GM23338 (cell line): ENCODE results near the gene CTDSPL.

Experiments
- CREB1 ChIP-seq: fragments of 250-450 bp; sonication (Bioruptor Pico); IDR thresholded peaks from 2 replicates; pipeline ENCODE4 v1.5.0; 2020; ENCODE audit warnings: low read depth, mild to moderate bottlenecking, moderate library complexity
- CTCF ChIP-seq, 2 experiments: fragments of 200-600 bp in 1 of 2; sonication (generic) in 1 of 2; conservative IDR thresholded peaks; 2 replicates each; pipeline versions ENCODE4 v1.5.1 to v1.6.1; 2016 to 2017; ENCODE audit warnings: antibody characterized with exemption in 2 of 2, low read depth in 2 of 2, mild to moderate bottlenecking in 2 of 2, moderate library complexity in 1 of 2
- ETS1 ChIP-seq: IDR thresholded peaks from 2 replicates; pipeline ENCODE4 v1.6.1; 2016; ENCODE audit warnings: antibody characterized with exemption
- EZH2 ChIP-seq: fragments of 200-600 bp; sonication (generic); IDR thresholded peaks from one replicate; pipeline ENCODE4 v1.8.0; 2017; ENCODE audit warnings: antibody characterized with exemption, mild to moderate bottlenecking, low read depth; ENCODE audit not compliant: unreplicated experiment
- EZH2phosphoT487 ChIP-seq: fragments of 200-600 bp; sonication (generic); IDR thresholded peaks from one replicate; pipeline ENCODE4 v1.8.1; 2018; ENCODE audit warnings: antibody characterized with exemption; ENCODE audit not compliant: unreplicated experiment
- JUNB ChIP-seq: IDR thresholded peaks from one replicate; pipeline ENCODE4 v1.6.1; 2016; ENCODE audit warnings: antibody characterized with exemption; ENCODE audit not compliant: unreplicated experiment
- NANOG ChIP-seq: IDR thresholded peaks from 2 replicates; pipeline ENCODE4 v1.6.1; 2016; ENCODE audit warnings: antibody characterized with exemption, borderline replicate concordance
- POLR2AphosphoS5 ChIP-seq: IDR thresholded peaks from 2 replicates; pipeline ENCODE4 v1.6.1; 2016; ENCODE audit warnings: antibody characterized with exemption, low read depth
- REST ChIP-seq: IDR thresholded peaks from one replicate; pipeline ENCODE4 v1.6.1; 2018; ENCODE audit warnings: antibody characterized with exemption; ENCODE audit not compliant: unreplicated experiment
- STAT1 ChIP-seq: IDR thresholded peaks from one replicate; pipeline ENCODE4 v1.6.1; 2016; ENCODE audit warnings: antibody characterized with exemption; ENCODE audit not compliant: unreplicated experiment
- ZNF114 ChIP-seq: fragments of 250-450 bp; sonication (Bioruptor Pico); IDR thresholded peaks from 2 replicates; pipeline ENCODE4 v1.5.0; 2020; ENCODE audit warnings: mild to moderate bottlenecking, moderate library complexity
- ZNF331 ChIP-seq: fragments of 250-450 bp; sonication (Bioruptor Pico); IDR thresholded peaks from 2 replicates; pipeline ENCODE4 v1.5.0; 2020; ENCODE audit warnings: low read depth, mild to moderate bottlenecking, moderate library complexity

DNA sequence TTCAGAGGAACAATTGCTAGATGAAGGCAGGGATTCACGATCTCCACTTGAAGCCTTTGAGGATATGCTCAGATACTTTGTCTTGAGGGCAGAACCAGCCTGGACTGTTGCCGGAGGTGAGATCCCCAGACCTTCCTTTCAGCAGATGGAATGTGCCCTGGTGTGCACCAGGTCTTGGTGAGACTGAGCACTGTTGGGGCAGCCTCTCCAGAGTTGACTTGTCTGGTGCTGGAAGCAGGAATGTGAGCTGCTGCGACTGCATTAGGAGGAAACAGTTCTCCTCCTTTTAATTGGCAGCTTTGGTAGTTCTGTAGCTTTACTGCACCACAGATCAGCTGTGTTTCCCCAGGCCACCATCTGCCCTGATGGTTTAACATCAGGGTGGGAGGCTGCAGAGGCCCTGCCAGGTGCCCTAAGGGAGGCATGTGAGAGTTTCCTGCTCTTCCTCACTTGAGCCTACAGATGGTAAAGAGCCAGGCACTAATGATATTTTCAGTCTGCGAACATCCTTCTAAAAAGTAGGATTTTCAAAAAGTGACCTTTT, 58.5 kb downstream of the CTDSPL start:
- no peak for TF ChIP-seq CTCF (conservative IDR thresholded peaks at IDR 0.05; ENCODE audit: low read depth in 2 of 2)
- no peak for TF ChIP-seq POLR2AphosphoS5
- TF ChIP-seq EZH2: no peak
- no peak for TF ChIP-seq ZNF331 (CRISPR knock-in tag)
- TF ChIP-seq REST: no peak
- TF ChIP-seq ETS1: no peak
- no peak for TF ChIP-seq CREB1 (CRISPR knock-in tag)
- TF ChIP-seq NANOG: no peak
- no peak for TF ChIP-seq ZNF114 (CRISPR knock-in tag)
- no peak for TF ChIP-seq EZH2phosphoT487
- no peak for TF ChIP-seq STAT1
- TF ChIP-seq JUNB: no peak
